T-helper 9 cell (primary cell): ENCODE data around the gene TMEM179.

Experiments used
- DNase-seq: peaks from one replicate; pipeline ENCODE4 v3.0.0-alpha.2; 2020

Gene TMEM179

DNA sequence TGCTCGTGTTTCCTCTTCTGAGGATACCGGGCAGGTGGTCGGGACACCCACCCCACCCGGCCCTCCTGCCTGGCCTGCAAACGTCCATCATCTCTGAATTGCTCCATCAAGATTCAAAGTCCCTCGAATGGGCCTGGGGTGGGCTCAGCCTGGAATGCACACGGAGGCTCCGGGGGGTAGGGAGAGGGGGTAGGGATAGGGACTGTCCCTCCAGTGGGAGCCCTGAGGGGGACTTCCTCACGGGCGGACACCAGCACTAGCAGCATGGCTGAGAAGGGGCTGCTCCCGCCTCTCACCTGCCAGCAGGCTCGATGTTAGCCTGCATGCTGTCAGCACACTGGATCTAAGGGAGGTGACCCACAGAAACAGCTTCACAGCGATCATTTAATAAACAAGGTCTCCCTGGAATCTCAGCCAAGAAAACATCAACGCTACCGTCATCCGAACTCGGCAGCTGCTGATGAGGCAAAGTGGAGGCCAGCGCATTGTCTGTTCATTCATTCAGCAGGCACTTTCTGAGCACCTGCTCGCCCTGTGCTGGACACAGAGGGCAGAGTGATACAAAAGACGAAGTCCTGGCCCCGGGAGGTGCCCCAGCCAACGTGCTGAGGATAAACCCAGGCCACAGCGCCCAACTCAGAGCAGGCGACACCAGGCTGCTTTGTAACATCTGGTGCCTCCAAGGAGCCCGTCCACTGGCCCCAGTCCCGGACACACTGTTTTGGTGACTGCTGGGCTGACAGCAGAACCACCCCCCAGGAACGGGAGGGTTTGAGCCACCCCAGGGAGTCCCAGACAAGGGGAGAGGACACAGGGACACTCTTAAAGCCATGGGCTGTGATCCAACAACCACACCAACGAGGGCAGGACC, 6.3 kb downstream of the TMEM179 start:
- no peak for DNase-seq

DNA sequence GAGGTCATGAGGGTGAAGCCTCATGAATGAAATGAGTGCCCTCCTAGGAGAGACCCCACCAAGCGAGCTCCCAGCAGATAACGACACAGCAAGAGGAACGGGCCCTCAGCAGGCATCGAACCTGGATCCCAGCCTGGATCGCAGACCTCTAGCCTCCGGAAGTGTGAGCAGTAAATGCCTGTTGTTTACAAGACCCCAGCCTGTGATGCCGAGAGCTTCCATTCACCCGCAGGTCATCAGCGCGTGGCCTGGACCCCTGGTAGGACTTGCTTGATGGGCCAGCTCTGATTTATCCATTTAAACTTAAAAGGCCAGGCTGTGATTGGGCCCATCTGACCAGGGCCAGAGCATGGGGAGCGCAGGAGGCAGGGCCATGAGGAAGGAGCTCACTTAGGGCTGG, 7.0 kb downstream of the TMEM179 start:
- no peak for DNase-seq

DNA sequence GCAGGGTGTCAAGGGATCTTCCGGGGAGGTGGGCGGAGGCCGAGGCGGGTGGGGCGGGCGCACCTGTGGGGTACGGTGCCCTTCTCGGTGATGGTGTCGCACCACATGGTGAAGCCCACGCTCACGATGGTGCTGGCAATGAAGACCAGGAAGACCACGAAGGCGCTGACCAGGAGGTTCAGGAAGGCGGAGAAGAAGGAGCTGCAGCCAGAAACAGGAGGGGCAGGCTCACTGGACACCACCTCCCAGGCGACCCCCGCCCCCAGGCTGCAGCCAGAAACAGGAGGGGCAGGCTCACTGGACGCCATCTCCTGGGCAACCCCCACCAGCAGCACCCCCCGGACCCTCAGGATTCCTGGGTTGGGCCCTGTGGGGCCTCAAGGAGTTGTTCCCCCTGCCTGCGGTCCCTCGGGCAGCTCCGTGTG, 7.6 kb downstream of the TMEM179 start:
- no peak for DNase-seq

DNA sequence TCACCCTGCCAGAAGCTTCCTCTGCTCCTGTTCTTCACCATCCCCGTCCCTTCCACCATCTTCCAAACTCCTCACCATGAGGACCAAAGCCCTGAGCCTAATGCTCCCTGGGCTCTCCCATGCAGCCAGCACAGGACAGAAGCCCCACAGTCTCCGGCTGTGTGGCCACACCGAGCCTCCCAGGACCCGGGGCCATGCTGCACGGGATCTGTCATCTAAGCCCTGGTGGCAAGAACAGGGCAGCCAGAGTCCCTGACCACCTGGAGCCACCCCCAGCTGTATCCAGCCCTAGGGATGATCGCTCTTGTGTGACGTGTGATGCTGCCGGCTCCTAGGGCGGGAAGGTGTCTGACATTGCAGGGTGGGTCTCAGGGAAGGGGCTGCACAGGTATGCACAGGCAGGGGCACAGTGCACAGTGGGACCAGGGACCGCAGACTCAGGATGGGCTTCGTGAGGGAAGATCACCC, 8.1 kb downstream of the TMEM179 start:
- DNase-seq, result no peak

DNA sequence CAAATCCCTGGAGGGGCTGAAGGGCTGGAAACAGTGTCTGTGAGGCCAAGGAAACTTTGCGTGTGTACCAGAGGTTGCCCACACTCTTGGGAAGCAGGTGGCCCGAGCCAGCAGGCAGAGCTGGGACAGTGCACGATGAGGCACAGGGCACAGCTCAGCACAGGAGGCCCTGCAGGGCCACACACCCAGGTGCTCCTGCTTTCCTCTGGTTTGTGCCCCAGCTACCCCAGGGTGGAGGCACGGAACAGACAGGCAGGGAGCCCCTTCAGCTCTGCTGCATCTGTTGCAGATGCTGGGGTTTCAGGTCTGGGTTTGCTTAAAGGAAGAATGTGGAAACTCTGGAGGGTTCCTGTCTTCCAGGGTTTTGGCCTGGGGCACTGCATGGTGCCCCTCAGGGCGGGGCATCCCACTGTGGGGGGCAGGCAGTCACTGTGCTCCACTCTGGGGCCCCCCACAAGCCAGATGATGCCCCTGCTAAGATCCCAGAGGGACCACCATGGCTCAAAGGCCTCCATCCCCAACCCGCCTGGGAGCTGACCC, 8.6 kb downstream of the TMEM179 start:
- DNase-seq, result no peak

DNA sequence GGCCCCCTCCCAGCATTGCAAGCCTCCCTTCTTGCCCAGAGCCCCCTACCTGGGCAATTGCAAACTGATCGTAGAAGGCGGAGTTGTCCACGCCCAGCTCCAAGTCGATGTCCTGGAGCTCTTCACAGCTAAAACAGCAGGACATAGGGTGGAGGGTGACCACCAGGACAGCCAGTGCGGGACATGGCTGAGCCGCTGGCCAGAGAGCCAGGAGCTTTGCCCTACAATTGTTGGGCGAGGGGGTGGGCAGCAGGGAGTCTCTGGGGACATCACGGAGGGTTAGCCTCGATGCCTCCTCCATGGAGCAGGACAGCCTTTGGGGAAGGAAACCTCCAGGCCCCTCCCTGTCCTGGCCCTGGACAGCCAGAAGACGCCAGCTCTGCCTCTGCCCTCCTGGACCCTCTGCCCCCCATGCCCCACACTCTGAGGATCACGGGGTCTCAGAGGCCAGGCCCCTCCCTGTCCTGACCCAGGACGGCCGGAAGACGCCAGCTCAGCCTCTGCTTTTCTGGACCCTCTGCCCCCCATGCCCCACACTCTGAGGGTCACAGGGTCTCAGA, 9.4 kb downstream of the TMEM179 start:
- no peak for DNase-seq

DNA sequence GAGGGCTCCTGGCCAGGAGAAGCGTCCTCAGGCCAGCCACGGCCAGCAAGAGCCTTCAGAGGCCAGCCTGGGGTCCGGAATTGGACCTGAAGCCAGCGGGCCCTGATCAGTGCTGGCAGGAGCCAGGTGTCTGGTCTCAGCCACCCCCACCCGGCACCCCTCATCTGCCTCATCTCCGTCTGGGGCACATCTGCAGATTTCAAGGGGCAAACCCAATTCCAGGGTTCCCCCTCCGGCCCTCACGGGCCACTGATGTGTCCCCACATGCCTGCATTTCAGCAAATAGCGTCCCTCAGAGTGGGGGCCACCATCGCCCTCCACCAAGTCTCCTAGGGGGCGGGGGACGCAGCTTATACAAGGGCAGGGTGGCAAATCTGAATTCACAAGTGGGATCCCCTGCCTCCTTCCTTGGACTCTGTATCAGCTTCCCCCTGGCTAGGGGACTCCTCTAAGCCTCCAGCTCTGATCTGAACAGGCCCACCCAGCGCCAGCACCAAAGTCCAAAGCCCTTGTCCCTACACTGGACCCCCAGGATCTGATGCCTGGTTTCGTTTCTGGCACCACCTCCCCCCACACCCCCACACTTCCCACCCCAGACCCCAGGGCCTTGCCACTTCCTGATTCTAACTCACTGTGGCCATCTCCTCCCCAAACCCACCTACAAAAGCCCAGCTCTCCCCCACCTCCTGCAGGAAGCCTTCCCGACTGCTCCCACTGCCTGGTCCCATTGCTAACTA, 10.1 kb downstream of the TMEM179 start:
- DNase-seq, result no peak

DNA sequence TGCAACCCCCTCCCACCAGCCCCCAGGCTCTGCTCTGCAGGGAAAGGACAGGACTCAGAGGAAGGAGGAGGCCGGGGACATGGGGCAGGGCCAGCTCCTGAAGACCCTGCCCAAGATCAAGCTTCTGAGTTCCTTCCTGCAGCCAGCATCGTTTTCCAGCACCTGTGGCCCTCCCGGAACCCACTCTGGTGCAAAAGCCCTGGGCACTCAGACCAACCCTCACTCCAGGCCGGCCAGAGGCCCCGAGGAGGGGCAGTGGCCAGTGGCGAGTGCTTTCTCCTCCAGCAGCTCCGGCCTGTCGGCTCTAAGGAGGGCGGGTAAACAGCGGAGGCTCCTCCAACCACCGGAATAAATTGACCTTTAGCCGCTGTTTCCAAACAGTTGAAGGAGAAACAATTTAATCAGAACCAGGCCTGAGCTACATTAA, 10.8 kb downstream of the TMEM179 start:
- DNase-seq, result no peak

DNA sequence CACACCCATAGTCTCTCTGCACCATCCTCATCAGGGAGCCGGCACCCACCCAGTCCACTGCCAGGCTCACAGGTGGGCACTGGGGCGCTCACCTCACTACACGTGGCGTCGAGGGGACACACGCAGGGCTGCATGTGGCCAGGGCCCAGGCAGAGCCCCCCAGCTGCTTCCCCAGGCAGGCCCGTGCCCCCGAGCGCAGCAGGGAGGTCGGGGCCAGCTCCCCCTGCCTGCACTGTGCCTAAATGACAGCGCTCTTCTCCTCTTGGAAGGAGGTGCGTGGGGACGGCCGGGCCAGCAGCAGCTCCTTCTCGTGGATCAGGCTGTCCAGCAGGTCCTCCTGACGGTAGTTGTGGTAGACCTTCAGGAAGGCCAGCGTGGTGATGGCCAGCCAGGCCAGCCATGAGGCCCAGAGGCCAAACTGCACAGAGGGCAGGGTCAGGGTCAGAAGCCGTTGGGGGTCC, 11.3 kb downstream of the TMEM179 start:
- DNase-seq, result no peak

DNA sequence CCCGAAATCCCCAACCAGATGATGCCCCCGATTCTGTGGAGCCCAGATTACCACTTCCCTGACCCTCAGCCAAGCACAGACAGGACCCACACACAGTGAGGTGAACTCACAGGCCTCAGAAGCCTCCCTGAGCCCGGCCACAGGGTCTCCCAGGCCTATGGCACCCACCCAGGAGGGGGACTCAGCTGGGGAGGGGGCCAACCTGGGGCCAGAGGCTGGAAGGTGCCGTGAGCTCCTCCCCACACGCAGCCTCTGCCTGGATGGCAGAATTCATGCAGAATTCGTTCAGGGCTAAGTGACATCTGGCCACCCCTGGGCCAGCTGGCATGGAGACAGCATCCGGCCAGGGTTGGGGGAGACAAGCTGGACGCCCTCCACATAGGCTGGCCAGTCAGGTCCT, 11.8 kb downstream of the TMEM179 start:
- no peak for DNase-seq

DNA sequence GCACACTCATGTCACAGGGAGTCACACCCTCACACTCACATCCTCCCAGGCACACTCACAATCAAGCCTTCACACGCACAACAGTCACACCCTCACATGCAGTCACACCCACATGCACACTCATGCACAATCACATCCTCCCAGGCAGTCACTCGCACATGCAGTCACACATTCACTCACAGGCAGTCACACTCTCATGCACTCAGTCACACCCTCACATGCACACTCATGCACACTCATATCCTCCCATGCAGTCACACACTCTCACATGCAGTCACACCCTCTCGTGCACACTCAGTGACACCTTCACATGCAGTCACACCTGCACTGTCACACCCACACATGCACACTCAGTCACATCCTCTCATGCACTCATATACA, 12.3 kb downstream of the TMEM179 start:
- no peak for DNase-seq

DNA sequence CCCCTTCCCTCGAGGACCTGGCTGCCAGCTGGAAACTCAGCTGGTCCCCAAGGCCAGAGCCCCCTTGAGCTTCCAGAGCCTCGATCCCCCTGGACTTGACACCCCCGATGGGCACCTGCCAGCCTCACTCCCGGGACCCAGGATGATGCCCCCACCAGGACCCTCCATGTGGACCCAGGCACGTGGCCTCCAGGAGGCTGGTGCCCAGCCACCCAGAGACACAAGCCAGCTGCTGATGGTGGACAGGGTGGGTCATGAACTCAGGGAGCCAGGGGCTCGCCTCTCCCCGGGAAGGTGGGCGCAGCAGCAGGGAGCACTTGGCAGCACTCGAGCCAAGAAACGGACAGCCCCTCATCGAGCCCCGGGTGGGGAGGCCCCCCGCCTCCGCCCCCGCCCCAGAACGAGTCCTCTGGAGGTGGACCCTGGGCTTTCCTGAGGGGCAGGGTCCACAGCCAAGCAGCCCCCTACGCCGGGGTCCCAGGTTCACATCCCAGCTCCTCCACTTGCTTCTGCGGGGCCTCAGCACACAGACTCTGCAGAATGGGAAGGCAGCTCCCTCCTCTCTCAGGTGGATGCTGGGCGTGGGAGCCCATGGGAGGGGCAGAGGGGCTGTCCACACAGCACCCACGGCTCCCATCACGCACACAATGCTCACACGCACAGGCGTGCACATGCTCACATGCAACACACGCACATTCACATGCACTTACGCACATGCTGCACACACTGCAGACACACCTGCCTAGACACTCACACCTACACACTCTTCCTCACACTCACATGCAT, 12.9 kb downstream of the TMEM179 start:
- DNase-seq, result no peak

DNA sequence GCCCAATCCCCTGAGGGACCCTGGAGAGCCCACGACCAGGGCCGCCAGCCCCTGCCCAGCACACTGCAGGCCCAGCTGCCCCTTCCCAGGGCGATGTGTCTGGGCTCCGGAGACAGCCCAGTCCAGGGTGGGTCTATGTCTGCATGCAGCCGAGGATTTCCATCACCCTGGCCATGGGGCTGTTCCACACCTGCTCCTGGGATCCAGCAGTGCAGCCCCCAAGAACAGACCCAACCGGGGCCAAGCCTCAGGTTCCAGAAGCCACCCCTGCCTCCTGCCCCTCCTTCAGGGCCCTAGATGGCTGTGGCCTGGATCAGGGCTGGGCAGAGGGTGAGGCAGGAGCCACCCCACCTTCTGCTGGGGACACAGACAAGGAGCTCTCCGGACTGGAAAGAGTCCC, 13.5 kb downstream of the TMEM179 start:
- DNase-seq, result no peak

DNA sequence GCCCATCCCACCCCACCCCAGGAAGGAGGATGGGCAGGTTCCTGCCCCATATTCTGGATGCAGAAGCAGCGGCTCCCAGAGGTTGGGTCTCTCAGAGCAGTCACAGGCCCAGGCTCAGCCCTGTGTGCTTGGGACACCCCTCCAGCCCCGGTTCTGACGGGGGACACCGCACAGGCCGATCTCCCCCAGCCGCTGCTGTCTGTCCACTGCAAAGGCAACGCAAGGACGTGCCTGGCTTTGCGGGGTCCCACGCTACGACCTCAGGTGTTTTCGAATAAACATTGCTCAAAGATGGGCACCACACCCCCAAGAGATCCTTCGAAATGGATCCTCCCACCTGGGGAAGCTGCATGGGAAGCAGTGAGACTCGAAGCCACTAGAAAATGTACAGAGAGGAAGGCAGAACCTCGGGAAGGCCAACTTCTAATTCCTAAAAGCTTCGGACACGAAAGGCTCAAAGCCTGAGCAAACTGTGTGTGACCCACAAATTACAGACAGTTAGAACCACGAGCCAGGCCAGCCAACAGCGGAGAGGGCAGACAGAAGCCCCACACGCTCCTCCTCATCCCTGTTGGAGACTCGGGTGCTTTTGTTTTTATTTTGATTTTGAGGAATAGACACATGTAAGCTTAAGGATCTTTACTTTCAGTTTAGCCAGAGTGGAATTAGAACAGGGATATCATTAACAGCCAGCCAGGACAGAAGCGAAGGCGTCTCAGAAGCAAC, 14.2 kb downstream of the TMEM179 start:
- DNase-seq, result no peak

DNA sequence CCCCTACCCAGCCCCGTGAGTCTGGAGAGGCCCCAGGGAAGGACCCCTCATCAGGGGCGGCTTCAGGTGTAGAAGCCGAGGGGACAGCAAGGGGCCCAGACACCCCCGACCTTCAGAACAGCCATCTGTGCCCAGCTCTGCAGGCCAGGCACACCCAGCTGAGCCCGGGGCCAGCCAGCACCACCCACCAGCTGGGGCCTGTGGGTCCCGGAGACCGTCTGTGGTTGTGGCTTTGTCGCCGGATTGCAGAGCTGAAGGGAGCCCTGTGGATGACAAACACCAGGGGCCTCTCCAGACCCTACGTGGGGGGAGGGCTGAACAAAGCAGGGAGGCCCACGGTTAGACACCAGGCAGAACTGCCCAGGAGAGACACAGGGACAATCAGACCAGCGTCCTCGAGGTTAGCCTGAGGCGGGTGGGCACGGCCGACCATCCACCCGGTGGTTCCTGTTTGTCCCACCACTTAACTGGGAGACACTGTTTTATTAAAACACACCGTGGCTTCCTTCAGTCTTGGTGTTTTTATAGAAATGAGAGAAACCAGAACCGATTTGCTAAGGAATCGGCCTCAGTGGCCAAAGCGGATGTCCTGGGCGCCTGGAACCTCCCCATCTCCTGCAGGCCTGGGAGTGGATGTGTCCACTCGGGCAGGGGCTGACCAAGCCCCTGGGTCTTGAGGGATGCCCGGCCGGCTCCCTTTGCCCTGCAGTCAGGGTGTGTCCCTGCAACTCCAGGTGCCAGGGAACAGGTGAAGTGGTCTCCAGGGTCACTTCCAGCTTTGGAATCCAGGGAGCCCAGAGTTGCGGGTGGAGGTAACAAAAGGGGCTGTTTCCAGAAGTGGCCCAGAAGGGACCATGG, 15.0 kb downstream of the TMEM179 start:
- no peak for DNase-seq

DNA sequence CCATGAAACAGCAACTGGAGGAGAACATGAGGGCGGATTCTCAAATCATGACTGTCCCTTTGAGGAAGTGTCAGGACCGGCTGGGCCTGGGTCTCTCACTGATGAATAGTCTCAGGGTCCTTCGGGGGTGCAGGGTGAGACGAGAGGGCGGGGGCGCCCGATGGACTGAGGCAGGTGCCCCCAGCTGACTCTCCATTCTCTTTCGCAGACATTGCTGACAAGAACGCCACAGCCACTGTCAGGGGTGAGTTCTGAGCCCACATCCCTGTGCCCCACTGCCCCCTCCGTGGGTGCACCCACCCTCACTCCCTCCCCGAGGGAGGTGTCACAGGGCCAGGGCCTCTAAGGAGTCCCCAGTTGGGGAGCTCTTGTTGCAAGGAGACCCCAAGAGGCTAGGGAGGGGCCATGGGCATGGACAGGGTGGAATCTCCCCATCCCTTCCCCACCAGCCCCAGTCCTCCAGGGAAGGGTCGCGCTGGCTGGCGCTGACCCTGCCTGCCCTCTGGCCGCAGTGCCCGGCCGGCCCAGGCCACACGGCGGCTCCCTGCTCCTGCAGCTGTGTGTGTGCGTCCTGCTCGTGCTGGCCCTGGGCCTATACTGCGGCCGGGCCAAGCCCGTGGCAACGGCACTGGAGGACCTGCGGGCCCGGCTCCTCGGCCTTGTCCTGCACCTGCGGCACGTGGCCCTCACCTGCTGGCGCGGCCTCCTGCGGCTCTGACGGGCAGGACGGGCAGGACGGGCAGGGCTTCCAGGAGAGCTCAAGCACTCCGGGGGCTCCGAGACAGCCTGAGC, 16.3 kb downstream of the TMEM179 start:
- no peak for DNase-seq

DNA sequence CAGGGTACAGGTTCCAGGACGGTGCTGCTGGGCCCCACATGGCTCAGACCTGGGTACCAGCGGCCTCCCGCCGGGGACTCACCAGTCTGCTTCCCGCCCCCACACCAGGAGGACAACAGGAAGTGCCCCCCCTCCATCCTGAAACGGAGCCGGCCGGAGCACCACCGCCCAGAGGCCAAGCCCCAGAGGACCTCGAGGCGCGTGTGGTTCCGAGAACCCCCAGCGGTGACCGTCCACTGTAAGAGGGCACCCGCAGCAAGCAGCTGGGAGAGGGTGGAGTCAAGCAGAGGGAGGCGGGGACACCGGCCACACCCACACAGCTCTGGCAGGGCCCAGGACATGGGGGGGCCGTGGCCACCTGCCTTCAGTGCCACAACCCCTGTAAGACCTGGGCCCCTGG, 16.9 kb downstream of the TMEM179 start:
- no peak for DNase-seq

DNA sequence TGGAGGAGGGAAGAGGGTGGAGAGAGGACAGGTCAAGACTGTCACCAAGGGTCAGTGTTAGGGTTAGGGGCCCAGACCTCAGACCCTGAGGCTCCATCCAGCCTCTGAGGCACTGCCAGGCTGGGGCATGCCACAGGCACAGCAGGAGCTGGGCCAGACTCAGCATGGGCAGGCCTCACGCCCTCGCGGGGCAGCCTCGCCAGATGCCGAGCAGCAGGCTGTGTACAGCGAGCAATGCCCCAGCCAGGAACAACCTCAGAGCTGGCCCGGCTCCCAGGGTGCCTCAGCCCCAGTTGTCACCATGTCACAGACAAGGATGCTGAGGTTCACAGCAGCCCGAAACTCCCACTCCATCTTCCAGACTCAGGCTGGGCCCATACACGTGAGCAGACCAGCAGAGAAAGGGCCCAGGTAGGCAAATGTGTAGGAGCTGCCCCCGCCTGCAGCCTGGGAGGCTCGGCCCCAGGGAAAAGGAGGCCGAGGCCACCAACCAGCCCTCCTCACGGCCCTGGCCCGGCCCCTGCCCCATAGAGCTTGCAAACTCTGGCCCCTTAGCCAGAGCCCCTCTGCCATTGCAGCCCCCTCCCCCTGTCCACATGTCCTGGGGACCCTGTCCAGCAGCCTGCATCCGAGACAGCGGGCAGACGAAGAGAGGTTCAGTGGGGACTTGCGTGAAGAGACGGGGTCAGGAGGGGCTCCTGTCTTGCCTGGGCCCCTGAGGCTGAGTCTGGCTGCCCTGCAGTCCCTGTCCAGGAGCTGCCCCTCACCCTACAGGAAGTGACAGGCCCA, 17.5 kb downstream of the TMEM179 start:
- DNase-seq, result no peak
